ENCODE data around the gene RSL24D1. TPM values are rescaled to one million over a fixed set of nuclear protein-coding genes. Genes with fewer than 3 reads are reported as not detected.

Gene RSL24D1
- total and polyA plus RNA-seq, 2 of the 13 experiments (the other 11 are each of a cell fraction or from before 2014, with no cell fraction given), result 58.8 to 100.0 TPM

DNA sequence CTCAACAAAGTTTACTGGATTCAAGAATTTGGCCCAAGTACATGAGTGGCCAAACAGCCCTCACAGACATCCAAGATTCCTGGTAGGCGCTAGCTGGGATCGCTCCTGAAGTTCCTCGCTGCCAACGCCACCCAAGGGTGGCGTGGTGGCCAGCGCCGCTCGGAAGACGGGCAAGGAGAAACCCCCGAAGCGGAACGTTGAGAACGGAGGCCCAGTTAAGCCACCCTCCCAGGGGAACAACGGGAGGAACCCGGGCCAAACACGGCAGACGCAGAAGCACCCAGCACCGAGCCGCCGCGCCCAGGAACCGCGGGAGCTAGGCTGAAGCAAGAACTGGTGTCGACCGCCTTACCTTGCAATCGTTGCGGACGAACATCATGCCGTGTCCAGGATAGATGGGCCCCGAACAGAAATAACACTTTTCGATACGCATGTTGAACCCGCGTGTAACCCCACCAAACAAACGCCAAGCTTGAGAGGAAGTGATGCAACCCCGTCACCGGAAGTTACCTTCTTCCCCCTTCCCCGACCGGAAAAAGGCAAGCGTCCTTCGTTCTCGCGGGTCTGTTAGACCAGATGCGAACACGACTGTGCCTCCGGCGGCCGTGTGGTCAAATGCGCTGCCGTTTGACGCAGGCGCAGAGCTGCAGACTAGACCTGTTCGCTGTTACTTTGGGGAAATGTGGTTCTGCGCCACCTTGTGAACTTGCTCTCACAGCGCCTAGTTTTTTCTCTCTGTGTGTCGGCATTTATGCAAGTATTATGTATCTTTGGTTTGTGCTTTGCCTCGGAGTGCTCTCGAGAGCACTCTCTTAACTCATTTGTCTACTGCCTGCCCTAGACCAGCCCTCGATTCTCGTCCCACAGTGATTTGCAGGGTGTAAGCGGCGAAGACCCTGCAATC, at the start of gene RSL24D1 (continued):
- TF ChIP-seq, protein P1, sequence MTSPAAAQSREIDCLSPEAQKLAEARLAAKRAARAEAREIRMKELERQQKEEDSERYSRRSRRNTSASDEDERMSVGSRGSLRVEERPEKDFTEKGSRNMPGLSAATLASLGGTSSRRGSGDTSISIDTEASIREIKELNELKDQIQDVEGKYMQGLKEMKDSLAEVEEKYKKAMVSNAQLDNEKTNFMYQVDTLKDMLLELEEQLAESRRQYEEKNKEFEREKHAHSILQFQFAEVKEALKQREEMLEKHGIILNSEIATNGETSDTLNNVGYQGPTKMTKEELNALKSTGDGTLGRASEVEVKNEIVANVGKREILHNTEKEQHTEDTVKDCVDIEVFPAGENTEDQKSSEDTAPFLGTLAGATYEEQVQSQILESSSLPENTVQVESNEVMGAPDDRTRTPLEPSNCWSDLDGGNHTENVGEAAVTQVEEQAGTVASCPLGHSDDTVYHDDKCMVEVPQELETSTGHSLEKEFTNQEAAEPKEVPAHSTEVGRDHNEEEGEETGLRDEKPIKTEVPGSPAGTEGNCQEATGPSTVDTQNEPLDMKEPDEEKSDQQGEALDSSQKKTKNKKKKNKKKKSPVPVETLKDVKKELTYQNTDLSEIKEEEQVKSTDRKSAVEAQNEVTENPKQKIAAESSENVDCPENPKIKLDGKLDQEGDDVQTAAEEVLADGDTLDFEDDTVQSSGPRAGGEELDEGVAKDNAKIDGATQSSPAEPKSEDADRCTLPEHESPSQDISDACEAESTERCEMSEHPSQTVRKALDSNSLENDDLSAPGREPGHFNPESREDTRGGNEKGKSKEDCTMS (CRISPR knock-in tag; conservative IDR thresholded peaks at IDR 0.05), result no peak
- TF ChIP-seq SRSF1 (optimal IDR thresholded peaks at IDR 0.05; ENCODE audit: low read depth, low read length), result peak; percentile 52
- TF ChIP-seq ZNF263 (CRISPR knock-in tag; IDR thresholded peaks at IDR 0.05), result peak; percentile 91
- no peak for TF ChIP-seq TOE1 (CRISPR knock-in tag; IDR thresholded peaks at IDR 0.05)
- peak; percentile 91 for TF ChIP-seq ZNF501 (CRISPR knock-in tag; IDR thresholded peaks at IDR 0.05)
- no peak; the same call in 1 of the 2 replicates for TF ChIP-seq ZNF672 (CRISPR knock-in tag; IDR thresholded peaks at IDR 0.05)
- TF ChIP-seq PHF8 (CRISPR knock-in tag; IDR thresholded peaks at IDR 0.05), result peak; percentile 85
- TF ChIP-seq, protein P2, sequence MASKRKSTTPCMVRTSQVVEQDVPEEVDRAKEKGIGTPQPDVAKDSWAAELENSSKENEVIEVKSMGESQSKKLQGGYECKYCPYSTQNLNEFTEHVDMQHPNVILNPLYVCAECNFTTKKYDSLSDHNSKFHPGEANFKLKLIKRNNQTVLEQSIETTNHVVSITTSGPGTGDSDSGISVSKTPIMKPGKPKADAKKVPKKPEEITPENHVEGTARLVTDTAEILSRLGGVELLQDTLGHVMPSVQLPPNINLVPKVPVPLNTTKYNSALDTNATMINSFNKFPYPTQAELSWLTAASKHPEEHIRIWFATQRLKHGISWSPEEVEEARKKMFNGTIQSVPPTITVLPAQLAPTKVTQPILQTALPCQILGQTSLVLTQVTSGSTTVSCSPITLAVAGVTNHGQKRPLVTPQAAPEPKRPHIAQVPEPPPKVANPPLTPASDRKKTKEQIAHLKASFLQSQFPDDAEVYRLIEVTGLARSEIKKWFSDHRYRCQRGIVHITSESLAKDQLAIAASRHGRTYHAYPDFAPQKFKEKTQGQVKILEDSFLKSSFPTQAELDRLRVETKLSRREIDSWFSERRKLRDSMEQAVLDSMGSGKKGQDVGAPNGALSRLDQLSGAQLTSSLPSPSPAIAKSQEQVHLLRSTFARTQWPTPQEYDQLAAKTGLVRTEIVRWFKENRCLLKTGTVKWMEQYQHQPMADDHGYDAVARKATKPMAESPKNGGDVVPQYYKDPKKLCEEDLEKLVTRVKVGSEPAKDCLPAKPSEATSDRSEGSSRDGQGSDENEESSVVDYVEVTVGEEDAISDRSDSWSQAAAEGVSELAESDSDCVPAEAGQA (IDR thresholded peaks at IDR 0.05; ENCODE audit: low read depth), result peak; percentile 83
- TF ChIP-seq, protein P2 (CRISPR knock-in tag; IDR thresholded peaks at IDR 0.05; ENCODE audit: borderline replicate concordance), result no peak
- no peak for TF ChIP-seq ZNF577 (CRISPR knock-in tag; IDR thresholded peaks at IDR 0.05; ENCODE audit: borderline replicate concordance, low read depth)
- peak; percentile 85 for TF ChIP-seq IRF2 (CRISPR knock-in tag; IDR thresholded peaks at IDR 0.05)
- TF ChIP-seq, protein P3, sequence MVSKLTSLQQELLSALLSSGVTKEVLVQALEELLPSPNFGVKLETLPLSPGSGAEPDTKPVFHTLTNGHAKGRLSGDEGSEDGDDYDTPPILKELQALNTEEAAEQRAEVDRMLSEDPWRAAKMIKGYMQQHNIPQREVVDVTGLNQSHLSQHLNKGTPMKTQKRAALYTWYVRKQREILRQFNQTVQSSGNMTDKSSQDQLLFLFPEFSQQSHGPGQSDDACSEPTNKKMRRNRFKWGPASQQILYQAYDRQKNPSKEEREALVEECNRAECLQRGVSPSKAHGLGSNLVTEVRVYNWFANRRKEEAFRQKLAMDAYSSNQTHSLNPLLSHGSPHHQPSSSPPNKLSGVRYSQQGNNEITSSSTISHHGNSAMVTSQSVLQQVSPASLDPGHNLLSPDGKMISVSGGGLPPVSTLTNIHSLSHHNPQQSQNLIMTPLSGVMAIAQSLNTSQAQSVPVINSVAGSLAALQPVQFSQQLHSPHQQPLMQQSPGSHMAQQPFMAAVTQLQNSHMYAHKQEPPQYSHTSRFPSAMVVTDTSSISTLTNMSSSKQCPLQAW (CRISPR knock-in tag; IDR thresholded peaks at IDR 0.05), result peak; percentile 91
- TF ChIP-seq ZNF597 (CRISPR knock-in tag; IDR thresholded peaks at IDR 0.05), result no peak
- TF ChIP-seq RNF2 (conservative IDR thresholded peaks at IDR 0.05; ENCODE audit: low read depth), result 0 out of 2 replicates have a peak, but pooled peaks have one; percentile 45

Data from HepG2 (cell line).